Heart left ventricle (tissue), 16 donors: ENCODE results near the gene TRIM71. TPM values are rescaled to one million over a fixed set of nuclear protein-coding genes. Genes with fewer than 3 reads are reported as not detected.

ENCODE experiments used
- ATAC-seq, 4 donors: fragments of 200-7000 bp; cut with Tn5 transposase; one replicate each; pipeline ENCODE4 v1.9.1; 2020 to 2022; ENCODE audit warnings: moderate library complexity in 4 of 4, mild to moderate bottlenecking in 3 of 4, moderate number of reproducible peaks in 1 of 4
- DNase-seq, 5 donors: peaks; one replicate each; pipeline ENCODE4 v3.0.0-alpha.2; 2020
- H3K27ac ChIP-seq, 12 donors: fragments of 200-600 bp; sonication (generic) in 4 of 12; one replicate each; pipeline versions ENCODE4 v1.5.0 to v1.8.0; 2016 to 2022; ENCODE audit warnings: mild to moderate bottlenecking in 2 of 12
- H3K27me3 ChIP-seq, 9 donors: fragments of 200-600 bp; sonication (generic) in 2 of 9; one replicate each; pipeline versions ENCODE4 v1.5.1 to v1.8.0; 2016 to 2022; ENCODE audit warnings: mild to moderate bottlenecking in 3 of 9
- H3K36me3 ChIP-seq, 9 donors: fragments of 200-600 bp; sonication (generic) in 2 of 9; one replicate each; pipeline versions ENCODE4 v1.5.0 to v1.8.0; 2018 to 2022; ENCODE audit warnings: mild to moderate bottlenecking in 2 of 9
- H3K4me1 ChIP-seq, 12 donors: fragments of 200-600 bp; sonication (generic) in 4 of 12; one replicate each; pipeline versions ENCODE4 v1.5.0 to v1.8.0; 2016 to 2022; ENCODE audit warnings: mild to moderate bottlenecking in 3 of 12
- H3K4me3 ChIP-seq, 12 donors: fragments of 200-600 bp; sonication (generic) in 4 of 12; one replicate each; pipeline versions ENCODE4 v1.5.0 to v1.8.0; 2017 to 2022; ENCODE audit warnings: mild to moderate bottlenecking in 9 of 12, moderate library complexity in 4 of 12
- H3K9me3 ChIP-seq, 12 donors: fragments of 200-600 bp; sonication (generic) in 4 of 12; one replicate each; pipeline versions ENCODE4 v1.5.0 to v1.8.0; 2016 to 2022; ENCODE audit warnings: mild to moderate bottlenecking in 1 of 12
- POLR2A ChIP-seq, 2 donors: fragments of 450-650 bp; IDR thresholded peaks; one replicate each; pipeline ENCODE4 v1.6.1; 2017; ENCODE audit warnings: antibody characterized with exemption in 2 of 2, mild to moderate bottlenecking in 2 of 2, moderate library complexity in 2 of 2
- WGBS, 4 donors: extraction: QIAGEN DNeasy Blood & Tissue Kit in 2 of 4; methylation state at CpG; one replicate each; pipeline versions ENCODE4 v1.1.5 to v1.1.7; 2013 to 2018; 5-methylcytosine and 5-hydroxymethylcytosine counted together
- intact Hi-C, 10 donors: fragments of 100-400 bp; cut with DNase I; formaldehyde crosslinking; loops; one replicate each; pipeline versions ENCODE4 v1.11.1 to v1.14.2; 2022
- polyA plus RNA-seq, 2 donors: library from polyadenylated mRNA; stranded (reverse); fragments of 200-250 nt; gene quantifications; one replicate each; pipeline ENCODE4 v1.2.3, GENCODE V29; 2013
- total RNA-seq, 9 donors: library from RNA; depleted of rRNA in 2 of 9; stranded (reverse); fragments of >200 nt in 2 of 9; fragmentation: NEBNext Ultra II Directional in 3 of 9; extraction: Animal tissue kit (Norgen Biotek cat#: 25700) in 3 of 9; gene quantifications; one replicate each; pipeline versions ENCODE4 v1.1.0 to v1.2.4, GENCODE V29; 2016 to 2023
- TF ChIP-seq, protein P1 (sequence below), 12 donors: fragments of 200-600 bp; sonication (generic) in 4 of 12; IDR thresholded peaks; one replicate each; pipeline versions ENCODE4 v1.5.0 to v1.8.0; 2018 to 2022; ENCODE audit warnings: antibody characterized with exemption in 12 of 12, mild to moderate bottlenecking in 5 of 12
- donor health status: ischemic (EF 13 %, LVEDD 7.1; RV severe dilation, severe dysfunction).
- donor health status: healthy with polysubstance abuse.
- donor health status: DM: no; HTN: yes; CAD: no.
- donor health status: DM: no; HTN: no; CAD: no.
- donor health status: ischemic (EF 25% LVEDD 6.9; RV normal size, moderate dysfunction).
- donor health status: ischemic (EF 25% LVEDD 5.7; RV mildly dilated, moderate dysfunction).
- donor health status: healthy.
- donor health status: DM: yes; HTN: yes; CAD: no.
- donor health status: ischemic (EF 35%, LVEDD 5.7; RV mildly dilated, moderate dysfunction).
- donor health status: nonischemic (EF 11% LVEDD 7.7; RV severe dilation, severe dysfunction).
- donor health status: DM: yes; HTN: yes; CAD: no.
- donor health status: PGD.
- donor health status: ischemic (EF 29% LVEDD 5.4; RV normal size, mild dysfunction).
- donor health status: nonischemic (EF 23%, LVEDD 6.1; RV moderate dilation, normal function).

TRIM71 gene
- total and polyA plus RNA-seq, 11 donors = 0.05 TPM; not detected in 9

GRCh38 chr3:32831791-32832190 lies 14.0 kb downstream of the TRIM71 start:
- TF ChIP-seq, protein P1, sequence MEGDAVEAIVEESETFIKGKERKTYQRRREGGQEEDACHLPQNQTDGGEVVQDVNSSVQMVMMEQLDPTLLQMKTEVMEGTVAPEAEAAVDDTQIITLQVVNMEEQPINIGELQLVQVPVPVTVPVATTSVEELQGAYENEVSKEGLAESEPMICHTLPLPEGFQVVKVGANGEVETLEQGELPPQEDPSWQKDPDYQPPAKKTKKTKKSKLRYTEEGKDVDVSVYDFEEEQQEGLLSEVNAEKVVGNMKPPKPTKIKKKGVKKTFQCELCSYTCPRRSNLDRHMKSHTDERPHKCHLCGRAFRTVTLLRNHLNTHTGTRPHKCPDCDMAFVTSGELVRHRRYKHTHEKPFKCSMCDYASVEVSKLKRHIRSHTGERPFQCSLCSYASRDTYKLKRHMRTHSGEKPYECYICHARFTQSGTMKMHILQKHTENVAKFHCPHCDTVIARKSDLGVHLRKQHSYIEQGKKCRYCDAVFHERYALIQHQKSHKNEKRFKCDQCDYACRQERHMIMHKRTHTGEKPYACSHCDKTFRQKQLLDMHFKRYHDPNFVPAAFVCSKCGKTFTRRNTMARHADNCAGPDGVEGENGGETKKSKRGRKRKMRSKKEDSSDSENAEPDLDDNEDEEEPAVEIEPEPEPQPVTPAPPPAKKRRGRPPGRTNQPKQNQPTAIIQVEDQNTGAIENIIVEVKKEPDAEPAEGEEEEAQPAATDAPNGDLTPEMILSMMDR (IDR thresholded peaks at IDR 0.05) = no peak
- no peak for TF ChIP-seq POLR2A (IDR thresholded peaks at IDR 0.05)
- H3K9me3 ChIP-seq = no peaks in the 10 kb centered on the region
- WGBS, 4 donors = 42 to 58% (median 49%) methylated on average over 2 of the region's 2 CpGs
- H3K27me3 ChIP-seq = peaks cover 0 to 31% (median 9%) of the 10 kb centered on the region in 9 donors
- H3K4me3 ChIP-seq = no peak overlapping the region
- no peaks in the 10 kb centered on the region for H3K4me1 ChIP-seq
- no peak for ATAC-seq
- no peaks in the 10 kb centered on the region for H3K36me3 ChIP-seq
- DNase-seq = no peak
- H3K27ac ChIP-seq = no peak overlapping the region
- intact Hi-C loops = no loop called here

- intact Hi-C loops = no loop called here
- ATAC-seq (no peak), DNase-seq (no peak)
- WGBS, 4 donors = 91 to 95% (median 92%) methylated on average over 4 of the region's 4 CpGs
- H3K36me3 ChIP-seq = no peaks in the 10 kb centered on the region
- no peaks in the 10 kb centered on the region for H3K9me3 ChIP-seq
- H3K4me1 ChIP-seq = no peaks in the 10 kb centered on the region
- H3K27me3 ChIP-seq = peaks cover 0 to 31% (median 9%) of the 10 kb centered on the region in 9 donors
- H3K27ac ChIP-seq = no peak overlapping the region
- no peak overlapping the region for H3K4me3 ChIP-seq
- TF ChIP-seq, protein P1 (IDR thresholded peaks at IDR 0.05) = no peak
- TF ChIP-seq POLR2A (IDR thresholded peaks at IDR 0.05) = no peak
Observed at GRCh38 chr3:32832193-32832592, 14.4 kb downstream of the TRIM71 start.

DNA sequence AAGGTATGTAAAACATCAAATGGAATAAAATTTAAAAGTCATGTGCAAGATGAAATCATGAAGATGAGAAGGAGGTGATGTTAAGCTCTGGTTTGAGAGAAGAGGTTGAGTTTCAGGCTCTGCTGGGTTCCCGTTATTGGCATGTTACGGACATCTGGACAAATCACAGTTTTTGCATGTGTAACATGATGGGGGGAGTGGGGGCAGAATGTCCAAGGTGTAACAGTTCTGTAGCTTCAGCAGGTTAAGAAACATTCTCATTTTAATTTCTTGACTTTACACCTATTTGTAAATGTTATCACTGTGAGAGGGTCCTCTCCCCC lies 17.2 kb downstream of the TRIM71 start:
- Histone ChIP-seq H3K27me3 (peaks cover 0 to 37% (median 9%) of the 10 kb centered on the region in 9 donors), H3K27ac (no peak overlapping the region), H3K9me3 (no peaks in the 10 kb centered on the region), H3K36me3 (no peaks in the 10 kb centered on the region), H3K4me3 (no peak overlapping the region), H3K4me1 (no peaks in the 10 kb centered on the region)
- 90 to 94% (median 91%) methylated on average over 2 of the region's 2 CpGs for WGBS, 4 donors
- DNase-seq (no peak), ATAC-seq (no peak)
- TF ChIP-seq POLR2A (IDR thresholded peaks at IDR 0.05) = no peak
- TF ChIP-seq, protein P1 (IDR thresholded peaks at IDR 0.05) = no peak
- intact Hi-C loops = no loop called here

- Histone ChIP-seq H3K4me1 (no peaks in the 10 kb centered on the region), H3K9me3 (no peaks in the 10 kb centered on the region), H3K36me3 (no peaks in the 10 kb centered on the region), H3K27me3 (peaks cover 0 to 37% (median 7%) of the 10 kb centered on the region in 9 donors), H3K27ac (no peak overlapping the region), H3K4me3 (no peak overlapping the region)
- no peak for ATAC-seq
- TF ChIP-seq POLR2A (IDR thresholded peaks at IDR 0.05) = no peak
- TF ChIP-seq, protein P1 (IDR thresholded peaks at IDR 0.05) = no peak
- intact Hi-C loops = no loop called here
- 48 to 62% (median 55%) methylated on average over 4 of the region's 4 CpGs for WGBS, 4 donors
- no peak for DNase-seq
Observed at GRCh38 chr3:32835961-32836360, 18.2 kb downstream of the TRIM71 start.
